HG02970 (cell line): ENCODE data around the gene ITGA1.

Source experiments
- ATAC-seq: cut with Tn5 transposase; IDR thresholded peaks from one replicate; pipeline ENCODE4 v1.9.1; 2021; ENCODE audit warnings: mild to moderate bottlenecking, moderate library complexity, moderate number of reproducible peaks; ENCODE audit not compliant: unreplicated experiment, low FRiP score

Gene ITGA1

GRCh38 chr5:52989025-52989780, 201.5 kb downstream of the ITGA1 start, which contains the start of gene ITGA2:
Gene ITGA2 (plus strand): TSS chr5:52989352. CDS start chr5:52989469, 117 bp downstream.
- ATAC-seq = peak; percentile 71

- no peak for ATAC-seq
Observed at GRCh38 chr5:52989781-52990527, 202.2 kb downstream of the ITGA1 start.

- no peak for ATAC-seq
Observed at GRCh38 chr5:52990528-52990925, 202.8 kb downstream of the ITGA1 start.

- no peak for ATAC-seq
Observed at GRCh38 chr5:52993367-52993766, 205.7 kb downstream of the ITGA1 start.

- ATAC-seq = no peak
Observed at GRCh38 chr5:52994266-52994665, 206.6 kb downstream of the ITGA1 start.

GRCh38 chr5:52995095-52995494, 207.4 kb downstream of the ITGA1 start:
- no peak for ATAC-seq

- no peak for ATAC-seq
Observed at GRCh38 chr5:52995914-52996313, 208.2 kb downstream of the ITGA1 start.

- no peak for ATAC-seq
Observed at GRCh38 chr5:52996979-52997378, 209.3 kb downstream of the ITGA1 start.

GRCh38 chr5:52997424-52997823, 209.7 kb downstream of the ITGA1 start:
- no peak for ATAC-seq

GRCh38 chr5:52998552-52999313, 211.0 kb downstream of the ITGA1 start:
- ATAC-seq = no peak

- no peak for ATAC-seq
Observed at GRCh38 chr5:52999344-52999949, 211.7 kb downstream of the ITGA1 start.

GRCh38 chr5:53001541-53001940, 213.8 kb downstream of the ITGA1 start:
- ATAC-seq = no peak

GRCh38 chr5:53002491-53002890, 214.8 kb downstream of the ITGA1 start:
- no peak for ATAC-seq

GRCh38 chr5:53003144-53003543, 215.4 kb downstream of the ITGA1 start:
- no peak for ATAC-seq

GRCh38 chr5:53006911-53007890, 219.5 kb downstream of the ITGA1 start:
- ATAC-seq = no peak

GRCh38 chr5:53008751-53009150, 221.0 kb downstream of the ITGA1 start:
- ATAC-seq = peak; percentile 76
